Endometrial microvascular endothelial cells (primary cell): ENCODE results near the gene RAPGEF3. TPM values are rescaled to one million over a fixed set of nuclear protein-coding genes. Genes with fewer than 3 reads are reported as not detected.

ENCODE experiments used
- in situ Hi-C: cut with HindIII; loops from 2 replicates; pipeline ENCODE4 v1.10.0; 2017; ENCODE audit warnings: low sequenced_read_pairs, low pct_unique_long_range_greater_than_20kb; ENCODE audit errors: inconsistent ontology term
- total RNA-seq: library from RNA; depleted of rRNA; stranded (reverse); fragments of >200 nt; gene quantifications from one replicate; pipeline ENCODE4 v1.2.3, GENCODE V29; 2015; ENCODE audit errors: inconsistent ontology term

Gene RAPGEF3
- total RNA-seq, 1 donor from 2014 or later = 27.8 TPM

GRCh38 chr12:47712171-47712570 is 46.5 kb downstream of the RAPGEF3 start:
- in situ Hi-C loops = no loop called here

- in situ Hi-C loops = no loop called here
Observed at GRCh38 chr12:47711448-47711847, 47.2 kb downstream of the RAPGEF3 start.

- in situ Hi-C loops = no loop called here
Observed at GRCh38 chr12:47710278-47710677, 48.4 kb downstream of the RAPGEF3 start.

GRCh38 chr12:47709671-47710070 is 49.0 kb downstream of the RAPGEF3 start:
- in situ Hi-C loops = no loop called here

GRCh38 chr12:47709237-47709636 is 49.4 kb downstream of the RAPGEF3 start:
- in situ Hi-C loops = no loop called here

- in situ Hi-C loops = no loop called here
Observed at GRCh38 chr12:47707905-47708543, 50.7 kb downstream of the RAPGEF3 start.

- in situ Hi-C loops = no loop called here
Observed at GRCh38 chr12:47707355-47707754, 51.3 kb downstream of the RAPGEF3 start.

- in situ Hi-C loops = no loop called here
Observed at GRCh38 chr12:47705566-47706425, 52.9 kb downstream of the RAPGEF3 start, which contains the start of gene RPAP3. Gene RPAP3, minus strand, starts transcription at chr12:47706030. Its CDS starts 3,190 bp downstream, at chr12:47702840.

GRCh38 chr12:47705229-47705565 is 53.5 kb downstream of the RAPGEF3 start:
- in situ Hi-C loops = no loop called here

GRCh38 chr12:47704719-47705118 is 54.0 kb downstream of the RAPGEF3 start:
- in situ Hi-C loops = no loop called here

- in situ Hi-C loops = no loop called here
Observed at GRCh38 chr12:47700263-47700662, 58.4 kb downstream of the RAPGEF3 start.

- in situ Hi-C loops = no loop called here
Observed at GRCh38 chr12:47698631-47699030, 60.0 kb downstream of the RAPGEF3 start.

- in situ Hi-C loops = no loop called here
Observed at GRCh38 chr12:47698055-47698454, 60.6 kb downstream of the RAPGEF3 start.

GRCh38 chr12:47689215-47689614 is 69.5 kb downstream of the RAPGEF3 start:
- in situ Hi-C loops = no loop called here

- in situ Hi-C loops = no loop called here
Observed at GRCh38 chr12:47687636-47688035, 71.0 kb downstream of the RAPGEF3 start.

- in situ Hi-C loops = no loop called here
Observed at GRCh38 chr12:47686645-47687240, 71.9 kb downstream of the RAPGEF3 start.
